Heart left ventricle (tissue), 13 donors: Measurements from ENCODE around the gene ZNF76.
"Not testable (repeated sequence)": the region's sequence is repeated elsewhere in the genome, so short reads cannot be mapped to it uniquely, and the experiment has no call there.

Experiments
- CTCF ChIP-seq, 12 donors: fragments of 200-600 bp; sonication (generic) in 4 of 12; IDR thresholded peaks; one replicate each; pipeline versions ENCODE4 v1.5.0 to v1.8.0; 2018 to 2022; ENCODE audit warnings: antibody characterized with exemption in 12 of 12, mild to moderate bottlenecking in 5 of 12
- POLR2A ChIP-seq, 2 donors: fragments of 450-650 bp; IDR thresholded peaks; one replicate each; pipeline ENCODE4 v1.6.1; 2017; ENCODE audit warnings: antibody characterized with exemption in 2 of 2, mild to moderate bottlenecking in 2 of 2, moderate library complexity in 2 of 2
- donor health status: ischemic (EF 13 %, LVEDD 7.1; RV severe dilation, severe dysfunction).
- donor health status: DM: no; HTN: yes; CAD: no.
- donor health status: DM: no; HTN: no; CAD: no.
- donor health status: ischemic (EF 25% LVEDD 6.9; RV normal size, moderate dysfunction).
- donor health status: ischemic (EF 25% LVEDD 5.7; RV mildly dilated, moderate dysfunction).
- donor health status: ischemic (EF 35%, LVEDD 5.7; RV mildly dilated, moderate dysfunction).
- donor health status: nonischemic (EF 11% LVEDD 7.7; RV severe dilation, severe dysfunction).
- donor health status: DM: yes; HTN: yes; CAD: no.
- donor health status: PGD.
- donor health status: ischemic (EF 29% LVEDD 5.4; RV normal size, mild dysfunction).
- donor health status: nonischemic (EF 23%, LVEDD 6.1; RV moderate dilation, normal function).

GRCh38 chr6:35307138-35307537 is 47.6 kb downstream of the ZNF76 start:
- TF ChIP-seq CTCF, POLR2A (IDR thresholded peaks at IDR 0.05): not testable (repeated sequence)
